MCF 10A (cell line): ENCODE measurements around the gene ZNF423. TPM values are rescaled to one million over a fixed set of nuclear protein-coding genes. Genes with fewer than 3 reads are reported as not detected.

ENCODE experiments used
- BruUV-seq: library from RNA; stranded (reverse); fragments of 400-500 nt; replicated peaks from 2 replicates; lab custom pipeline; 2021; lab: Mats Ljungman, UMichigan
- CTCF ChIA-PET: fragments of 300-600 bp; sonication (Branson Sonifier 250); formaldehyde crosslinking; extraction: SDS; loops from one replicate; lab custom pipeline; 2021; ENCODE audit warnings: antibody characterized with exemption, inconsistent platforms; lab: Yijun Ruan, JAX
- POLR2A ChIA-PET: fragments of 300-600, 350-650 bp; sonication (Branson Sonifier 250); formaldehyde crosslinking; extraction: SDS; loops from one replicate; lab custom pipeline; 2020; ENCODE audit warnings: antibody characterized with exemption, inconsistent platforms; lab: Yijun Ruan, JAX
- DNase-seq: peaks from one replicate; pipeline ENCODE4 v3.0.0-alpha.2; 2018; ENCODE audit not compliant: unreplicated experiment
- H3K27ac Mint-ChIP-seq: one replicate; pipeline ENCODE4 v1.8.0; 2022; ENCODE audit warnings: mild to moderate bottlenecking, low read depth, mixed read lengths; ENCODE audit not compliant: unreplicated experiment
- H3K27me3 Mint-ChIP-seq: one replicate; pipeline ENCODE4 v1.8.0; 2022; ENCODE audit warnings: mixed read lengths; ENCODE audit not compliant: insufficient read depth, unreplicated experiment
- H3K36me3 Mint-ChIP-seq: one replicate; pipeline ENCODE4 v1.8.0; 2022; ENCODE audit warnings: mild to moderate bottlenecking, moderate library complexity, mixed read lengths; ENCODE audit not compliant: insufficient read depth, unreplicated experiment
- H3K4me1 Mint-ChIP-seq: one replicate; pipeline ENCODE4 v1.8.0; 2022; ENCODE audit warnings: mixed read lengths; ENCODE audit not compliant: insufficient read depth, unreplicated experiment
- H3K4me3 Mint-ChIP-seq: one replicate; pipeline ENCODE4 v1.8.0; 2022; ENCODE audit warnings: mild to moderate bottlenecking, moderate library complexity, mixed read lengths; ENCODE audit not compliant: unreplicated experiment
- H3K9me3 Mint-ChIP-seq: one replicate; pipeline ENCODE4 v1.8.0; 2022; ENCODE audit warnings: mixed read lengths; ENCODE audit not compliant: unreplicated experiment
- CTCF ChIP-seq: fragments of 200-600 bp; IDR thresholded peaks from one replicate; pipeline ENCODE4 v1.8.0; 2022; ENCODE audit warnings: antibody characterized with exemption, mild to moderate bottlenecking; ENCODE audit not compliant: unreplicated experiment
- intact Hi-C: fragments of 100-400 bp; cut with micrococcal nuclease; formaldehyde crosslinking; loops from 2 replicates; pipeline ENCODE4 v1.14.1; 2022
- total RNA-seq: library from RNA; stranded (reverse); gene quantifications from 2 replicates; pipeline ENCODE4 v1.2.3, GENCODE V29; 2022

The ZNF423 gene
- total RNA-seq, 1 experiment from 2014 or later: not detected

- DNase-seq: no peak
- peaks cover 12% of the 10 kb centered on the region for H3K27me3 Mint-ChIP-seq
- ChIA-PET CTCF (no interaction called here), POLR2A (no interaction called here)
- no peak overlapping the region for H3K27ac Mint-ChIP-seq
- H3K36me3 Mint-ChIP-seq: no peaks in the 10 kb centered on the region
- intact Hi-C loops: no loop called here
- H3K4me3 Mint-ChIP-seq: no peak overlapping the region
- TF ChIP-seq CTCF: no peak
- H3K9me3 Mint-ChIP-seq: peaks cover 13% of the 10 kb centered on the region
- no peaks in the 10 kb centered on the region for H3K4me1 Mint-ChIP-seq
- no TSS peak for BruUV-seq
Measured at GRCh38 chr16:49502136-49502881, 353.6 kb downstream of the ZNF423 start.

DNA sequence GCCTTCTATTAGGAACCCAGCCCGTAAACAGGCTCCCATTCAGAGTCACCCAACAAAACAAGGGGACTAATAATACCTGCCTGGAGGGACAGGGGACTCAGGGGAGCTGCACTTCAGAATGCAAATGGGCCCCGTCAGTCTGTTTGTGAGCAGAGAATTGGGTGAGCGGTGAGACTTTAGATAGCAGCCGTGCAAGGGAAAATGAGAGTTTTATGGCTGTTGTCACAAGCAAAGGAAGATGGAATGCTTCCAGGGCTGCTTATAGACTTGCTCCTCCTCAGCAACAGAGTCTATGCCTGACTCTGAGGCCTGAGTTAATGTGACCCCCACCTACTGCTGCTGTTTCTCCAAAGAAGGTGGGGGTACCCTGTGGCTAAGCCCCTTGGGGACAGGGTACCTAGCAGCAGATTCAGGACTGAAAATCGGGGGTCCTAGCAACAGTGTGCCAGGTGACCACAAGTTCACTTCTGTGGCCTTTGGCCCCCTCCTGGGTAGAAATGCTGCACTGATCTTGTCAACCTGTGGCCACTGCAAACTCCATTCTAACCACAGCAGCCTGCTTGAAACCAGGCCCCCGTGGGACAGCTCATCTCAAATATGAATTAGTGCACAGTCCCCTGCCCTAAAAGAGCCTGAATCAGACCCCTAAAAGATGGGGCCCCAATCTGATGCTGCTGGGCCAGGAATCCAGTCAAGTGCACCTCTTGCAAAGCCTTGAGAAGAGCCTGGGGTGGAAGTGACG is 355.9 kb downstream of the ZNF423 start:
- CTCF ChIA-PET: interaction anchor here (0.6 kb wide), 1 partner anchor 55 kb away, joined by 3 read pairs; no protein-coding TSS in a partner anchor
- intact Hi-C loops: no loop called here
- DNase-seq: no peak
- no peaks in the 10 kb centered on the region for H3K9me3 Mint-ChIP-seq
- no peak overlapping the region for H3K4me3 Mint-ChIP-seq
- BruUV-seq: no TSS peak
- no peaks in the 10 kb centered on the region for H3K27me3 Mint-ChIP-seq
- no peak overlapping the region for H3K27ac Mint-ChIP-seq
- no peaks in the 10 kb centered on the region for H3K4me1 Mint-ChIP-seq
- TF ChIP-seq CTCF: no peak
- no peaks in the 10 kb centered on the region for H3K36me3 Mint-ChIP-seq
- POLR2A ChIA-PET: no interaction called here

DNA sequence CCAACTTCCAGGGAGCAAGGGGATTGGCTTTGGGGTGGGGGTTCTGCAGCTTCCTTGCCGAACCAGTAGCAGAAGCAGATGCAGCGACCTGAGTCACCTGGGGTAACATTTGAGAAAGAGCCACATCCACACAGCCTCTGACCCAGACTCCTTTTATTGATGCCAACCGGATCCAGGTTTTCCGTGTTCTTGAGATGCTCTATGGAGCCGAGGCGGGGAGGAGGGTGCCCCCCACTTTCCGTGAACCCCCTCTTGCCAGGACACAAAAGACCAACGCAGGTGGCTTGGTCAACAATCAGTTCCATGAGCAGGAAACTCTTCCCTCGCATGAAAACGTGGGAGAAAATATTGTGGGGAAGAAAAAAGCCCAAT is 356.5 kb downstream of the ZNF423 start:
- Mint-ChIP-seq H3K27ac (no peak overlapping the region), H3K4me3 (no peak overlapping the region), H3K27me3 (no peaks in the 10 kb centered on the region), H3K9me3 (no peaks in the 10 kb centered on the region), H3K36me3 (no peaks in the 10 kb centered on the region), H3K4me1 (no peaks in the 10 kb centered on the region)
- intact Hi-C loops: no loop called here
- no TSS peak for BruUV-seq
- TF ChIP-seq CTCF: no peak
- CTCF ChIA-PET: interaction anchor here (0.6 kb wide), 2 partner anchors 347 to 419 kb away, joined by 3 to 4 read pairs; no protein-coding TSS in a partner anchor
- POLR2A ChIA-PET: no interaction called here
- DNase-seq: no peak
